AG09319 (cell line): ENCODE measurements around the gene SUCLG1.
"Not testable (repeated sequence)": the region's sequence is repeated elsewhere in the genome, so short reads cannot be mapped to it uniquely, and the experiment has no call there.

Experiments
- DNase-seq: peaks from one replicate; pipeline ENCODE4 v3.0.0-alpha.2; 2010; ENCODE audit warnings: low read depth; ENCODE audit errors: extremely low read depth
- CTCF ChIP-seq: IDR thresholded peaks from 2 replicates; pipeline ENCODE4 v1.5.1; 2011; ENCODE audit warnings: low read depth, mild to moderate bottlenecking, inconsistent platforms, low read length, moderate library complexity

Gene SUCLG1

GRCh38 chr2:84421791-84422190 lies 37.3 kb downstream of the SUCLG1 start:
- TF ChIP-seq CTCF: no peak
- DNase-seq: no peak

- TF ChIP-seq CTCF: no peak
- no peak for DNase-seq
Observed at GRCh38 chr2:84421197-84421596, 37.9 kb downstream of the SUCLG1 start.

DNA sequence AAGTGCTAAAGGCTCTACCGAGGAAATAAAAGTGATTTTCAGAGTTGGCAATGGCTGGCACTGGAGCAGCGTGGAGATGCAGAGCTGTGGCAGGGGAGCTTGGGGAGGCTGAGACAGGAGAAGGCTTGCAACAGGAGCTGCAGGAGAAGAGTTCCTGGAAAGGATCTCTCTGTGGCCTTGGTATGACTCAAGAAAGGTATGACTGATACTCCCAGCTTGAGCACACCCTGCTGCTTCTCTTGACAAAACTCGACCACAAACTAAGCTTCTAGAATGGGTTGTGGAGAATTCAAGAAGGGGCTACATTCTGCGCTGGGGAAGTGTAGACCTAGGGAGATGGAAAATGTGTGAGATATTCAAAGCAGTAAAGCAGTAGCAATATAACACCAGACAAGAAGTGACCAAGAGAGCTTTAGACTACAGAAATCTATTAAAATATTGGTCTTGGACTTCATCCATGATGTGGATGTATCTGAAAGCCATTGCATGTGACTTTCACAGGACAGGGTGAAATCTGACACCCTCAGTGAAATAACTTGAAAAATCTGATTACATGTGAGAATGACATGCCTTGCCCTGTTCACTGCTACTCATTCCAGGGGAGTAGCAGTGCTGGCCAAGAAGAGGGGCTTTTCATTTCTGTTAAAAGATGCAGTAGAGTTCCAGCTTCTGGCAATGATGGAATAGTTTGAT lies 41.5 kb downstream of the SUCLG1 start:
- no peak for TF ChIP-seq CTCF
- no peak for DNase-seq

DNA sequence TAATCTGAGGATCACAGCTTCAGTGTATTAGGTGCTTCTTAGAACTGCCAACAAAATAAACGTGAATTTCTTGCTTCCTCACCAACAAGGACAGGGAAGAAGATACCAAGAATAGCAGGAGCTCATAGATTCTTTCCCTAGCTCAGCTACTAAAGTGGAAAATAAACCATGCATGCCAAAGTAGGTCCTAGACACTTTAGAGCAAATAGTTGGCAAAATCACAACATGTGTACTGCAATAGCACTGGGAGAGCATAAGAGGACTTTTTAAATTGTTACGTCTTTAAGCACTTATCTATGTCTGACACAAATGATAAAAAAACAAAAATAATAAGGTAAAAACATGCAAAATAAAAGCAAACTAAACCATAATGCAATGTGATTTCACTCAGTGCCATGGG lies 49.5 kb downstream of the SUCLG1 start:
- DNase-seq: no peak
- no peak for TF ChIP-seq CTCF

GRCh38 chr2:84402111-84402510 lies 57.0 kb downstream of the SUCLG1 start:
- not testable (repeated sequence) for DNase-seq

DNA sequence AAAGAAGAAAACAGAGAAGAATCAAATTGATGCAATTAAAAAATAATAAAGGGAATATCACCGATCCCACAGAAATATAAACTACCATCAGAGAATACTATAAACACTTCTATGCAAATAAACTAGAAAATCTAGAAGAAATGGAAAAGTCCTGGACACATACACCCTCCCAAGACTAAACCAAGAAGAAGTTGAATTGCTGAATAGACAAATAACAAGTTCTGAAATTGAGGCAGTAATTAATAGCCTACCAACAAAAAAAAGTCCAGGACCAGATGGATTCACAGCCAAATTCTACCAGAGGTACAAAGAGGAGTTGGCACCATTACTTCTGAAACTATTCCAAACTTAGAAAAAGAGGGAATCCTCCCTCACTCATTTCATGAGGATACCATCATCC lies 59.2 kb downstream of the SUCLG1 start:
- DNase-seq: not testable (repeated sequence)

- no peak for TF ChIP-seq CTCF
- no peak for DNase-seq
Observed at GRCh38 chr2:84395820-84396219, 63.3 kb downstream of the SUCLG1 start.

DNA sequence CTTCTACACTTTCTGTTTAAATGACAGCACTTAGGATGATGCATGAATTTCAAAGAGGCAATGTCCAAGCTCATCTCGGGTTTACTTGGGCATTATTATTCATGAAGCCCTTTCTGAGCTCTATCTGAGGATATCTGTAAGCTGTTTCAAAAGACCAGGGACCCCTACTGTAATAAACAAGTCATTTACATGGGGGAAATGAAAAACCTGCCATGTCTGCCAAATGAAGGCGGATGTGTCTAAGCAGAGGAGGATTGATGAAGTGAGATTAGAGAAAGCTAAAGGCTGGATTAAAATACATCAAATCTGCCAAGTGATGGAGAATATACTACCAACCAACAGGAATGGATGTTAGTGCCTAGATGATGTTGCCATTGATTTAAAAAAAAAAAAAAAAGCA lies 64.5 kb downstream of the SUCLG1 start:
- no peak for TF ChIP-seq CTCF
- DNase-seq: no peak

DNA sequence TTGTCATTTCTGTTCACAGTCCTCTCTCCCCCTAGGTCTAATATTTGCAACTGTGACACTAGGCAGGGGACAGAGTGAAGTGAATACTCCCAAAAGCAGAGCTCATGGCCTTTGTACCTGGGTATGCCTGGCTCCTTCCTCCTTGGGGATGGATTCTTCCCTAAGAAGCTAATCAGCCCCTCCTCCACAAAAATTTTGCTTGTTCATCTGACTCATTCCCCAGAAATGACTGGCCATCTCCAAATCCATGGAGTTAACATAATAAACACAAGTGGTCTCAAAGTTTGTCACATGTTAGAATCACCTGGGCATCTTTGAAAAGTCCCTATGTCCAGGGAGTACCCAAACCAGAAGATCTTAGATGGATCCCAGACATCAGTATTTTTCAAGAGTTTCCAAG lies 65.3 kb downstream of the SUCLG1 start:
- no peak for TF ChIP-seq CTCF
- DNase-seq: no peak
